ENCODE results near the gene COL5A3.
"Not testable (repeated sequence)": the region's sequence is repeated elsewhere in the genome, so short reads cannot be mapped to it uniquely, and the experiment has no call there.

Gene COL5A3

GRCh38 chr19:10010247-10010691 is at the start of gene COL5A3:
Gene COL5A3 (minus strand): TSS chr19:10010504. CDS start chr19:10010385, 119 bp downstream.
- no peak for DNase-seq

GRCh38 chr19:10052602-10053360 is 42.5 kb upstream of the COL5A3 start:
- DNase-seq: no peak

- DNase-seq: no peak
Observed at GRCh38 chr19:10049626-10050025, 39.3 kb upstream of the COL5A3 start.

- DNase-seq: no peak
Observed at GRCh38 chr19:10045371-10045770, 35.1 kb upstream of the COL5A3 start.

- DNase-seq: no peak
Observed at GRCh38 chr19:10044390-10044789, 34.1 kb upstream of the COL5A3 start.

- DNase-seq: peak; percentile 72
Observed at GRCh38 chr19:10043286-10043927, 33.1 kb upstream of the COL5A3 start.

- no peak for DNase-seq
Observed at GRCh38 chr19:10037809-10038208, 27.5 kb upstream of the COL5A3 start.

- DNase-seq: no peak
Observed at GRCh38 chr19:10037367-10037766, 27.1 kb upstream of the COL5A3 start.

GRCh38 chr19:10036601-10037071 is 26.3 kb upstream of the COL5A3 start:
- DNase-seq: no peak

GRCh38 chr19:10033614-10034013 is 23.3 kb upstream of the COL5A3 start:
- DNase-seq: no peak

- DNase-seq: peak; percentile 87
Observed at GRCh38 chr19:10027158-10027997, 17.1 kb upstream of the COL5A3 start.

GRCh38 chr19:10026744-10027143 is 16.4 kb upstream of the COL5A3 start:
- DNase-seq: no peak

- DNase-seq: not testable (repeated sequence)
Observed at GRCh38 chr19:10023096-10023495, 12.8 kb upstream of the COL5A3 start.

- no peak for DNase-seq
Observed at GRCh38 chr19:10021863-10022262, 11.6 kb upstream of the COL5A3 start.

GRCh38 chr19:10021446-10021845 is 11.1 kb upstream of the COL5A3 start:
- no peak for DNase-seq

- DNase-seq: no peak
Observed at GRCh38 chr19:10020851-10021250, 10.5 kb upstream of the COL5A3 start.

- DNase-seq: no peak
Observed at GRCh38 chr19:10019246-10019645, 8.9 kb upstream of the COL5A3 start.

GRCh38 chr19:10018786-10019185 is 8.5 kb upstream of the COL5A3 start:
- no peak for DNase-seq

- DNase-seq: no peak
Observed at GRCh38 chr19:10018263-10018662, 8.0 kb upstream of the COL5A3 start.

- DNase-seq: no peak
Observed at GRCh38 chr19:10013834-10014618, 3.7 kb upstream of the COL5A3 start.

- DNase-seq: no peak
Observed at GRCh38 chr19:10013316-10013715, 3.0 kb upstream of the COL5A3 start, which contains the start of gene RDH8. Gene RDH8 (plus strand): TSS chr19:10013483. CDS start chr19:10013498, 15 bp downstream.

- DNase-seq: no peak
Observed at GRCh38 chr19:10011974-10012373, 1.7 kb upstream of the COL5A3 start.
